GM19372 (cell line): ENCODE measurements around the gene PKP1.

Source experiments
- ATAC-seq: cut with Tn5 transposase; IDR thresholded peaks from one replicate; pipeline ENCODE4 v1.9.1; 2021; ENCODE audit warnings: mild to moderate bottlenecking, low read depth, moderate library complexity; ENCODE audit not compliant: unreplicated experiment

The PKP1 gene

DNA sequence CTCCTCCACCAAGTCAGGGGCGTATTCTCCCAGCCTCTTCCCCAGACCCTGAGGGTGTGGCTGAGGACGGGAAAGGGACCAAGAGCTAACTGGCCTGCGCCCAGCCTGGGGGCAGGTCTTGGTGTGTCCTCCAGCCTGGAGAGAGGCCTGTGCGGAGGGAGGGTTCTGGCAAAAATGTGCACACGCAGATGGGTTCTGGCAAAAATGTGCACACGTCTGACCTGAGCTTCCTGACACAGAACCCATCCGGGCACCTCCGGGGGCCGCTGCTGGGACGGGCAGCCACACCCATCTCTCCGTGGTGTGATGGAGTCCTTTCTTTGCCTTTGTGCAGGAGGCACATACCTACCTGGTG lies 23.1 kb upstream of the PKP1 start:
- ATAC-seq, result no peak

DNA sequence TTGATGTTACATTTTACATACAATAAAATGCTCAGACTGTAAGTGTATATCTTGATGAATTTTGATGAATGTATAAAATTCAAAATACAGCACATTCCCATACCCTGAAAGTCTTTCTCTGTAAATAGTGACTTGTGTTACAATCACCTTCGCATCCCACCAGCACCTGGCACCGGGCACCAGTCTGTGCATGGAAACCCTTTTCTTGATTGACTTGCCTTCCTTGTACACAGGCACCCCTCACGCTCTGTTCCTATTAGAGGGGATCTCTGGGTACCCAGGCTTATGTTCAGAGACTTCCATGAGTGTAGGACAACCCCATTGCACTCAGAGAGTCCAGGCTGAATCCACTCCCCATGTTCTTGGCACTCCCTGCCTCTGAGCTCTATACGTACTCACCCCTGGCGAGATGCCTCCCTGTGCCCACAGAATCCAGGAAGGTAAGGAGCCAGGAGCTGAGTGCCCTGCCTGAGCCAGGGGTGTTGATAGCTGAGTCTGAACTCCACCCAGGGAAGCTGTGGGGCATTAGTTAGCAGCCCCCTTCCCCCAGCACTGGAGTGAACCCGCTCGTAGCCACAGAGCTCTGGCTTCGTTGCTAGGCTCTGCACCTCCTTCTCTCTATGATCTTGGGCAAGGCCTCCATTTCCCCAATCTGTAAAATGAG lies 22.5 kb upstream of the PKP1 start:
- ATAC-seq, result no peak

GRCh38 chr1:201261771-201262547 lies 21.3 kb upstream of the PKP1 start:
- no peak for ATAC-seq

- ATAC-seq, result no peak
Measured at GRCh38 chr1:201262963-201263608, 20.2 kb upstream of the PKP1 start.

- no peak for ATAC-seq
Measured at GRCh38 chr1:201264072-201264471, 19.2 kb upstream of the PKP1 start.

DNA sequence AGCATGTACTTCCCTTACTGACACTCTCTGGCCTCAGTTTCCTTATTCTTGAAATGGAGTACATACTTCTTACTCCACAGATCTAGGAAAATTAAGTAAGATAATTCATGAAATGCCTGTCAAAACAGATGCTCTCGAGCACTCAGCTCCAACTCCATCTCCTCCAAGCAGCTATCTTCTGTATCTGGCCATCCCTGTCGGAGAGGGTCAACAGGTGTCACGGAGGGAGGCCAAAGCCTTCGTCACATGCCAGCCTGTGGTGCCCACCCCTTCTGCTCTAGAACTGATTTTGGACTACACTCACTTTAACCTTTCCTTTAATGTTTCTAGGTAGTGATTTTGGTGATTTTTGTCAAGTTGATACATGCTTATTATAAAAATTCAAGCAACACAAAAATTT lies 18.8 kb upstream of the PKP1 start:
- ATAC-seq, result no peak

DNA sequence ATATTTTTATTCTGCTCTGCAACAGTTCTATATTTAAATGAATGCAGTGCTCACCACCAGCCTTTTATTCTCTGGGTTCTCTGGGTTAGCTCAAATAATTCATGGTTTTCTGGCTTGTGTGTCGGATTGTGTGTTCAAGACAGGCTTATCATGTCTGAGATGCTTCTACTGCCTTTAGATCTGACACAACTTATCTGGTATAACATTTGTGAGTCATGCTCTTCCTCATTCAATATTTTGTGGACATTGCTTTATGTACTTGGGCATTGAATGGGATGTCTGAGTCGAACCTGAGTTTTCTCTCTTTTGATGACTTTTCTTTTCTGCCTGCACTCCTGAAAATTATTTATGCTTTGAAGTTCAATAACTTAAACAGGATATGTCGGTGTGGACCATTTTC lies 17.6 kb upstream of the PKP1 start:
- no peak for ATAC-seq

DNA sequence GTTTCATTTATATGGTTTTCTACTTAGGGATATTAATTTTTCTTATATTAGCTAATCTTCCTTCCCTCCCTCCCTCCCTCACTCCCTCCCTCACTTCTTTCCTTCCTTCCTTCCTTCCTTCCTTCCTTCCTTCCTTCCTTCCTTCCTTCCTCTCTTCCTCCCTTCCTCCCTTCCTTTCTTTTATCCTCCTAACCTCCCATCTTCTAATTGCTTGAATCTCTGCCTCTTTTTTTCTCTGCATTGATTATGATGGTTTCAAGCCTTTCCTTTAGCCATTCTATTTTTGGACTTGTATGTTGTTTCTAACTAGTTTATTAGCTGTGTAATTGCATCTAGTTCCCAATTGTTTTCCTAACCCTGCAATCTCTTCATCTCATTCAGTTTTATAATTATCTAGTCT lies 17.0 kb upstream of the PKP1 start:
- no peak for ATAC-seq

GRCh38 chr1:201266774-201267173 lies 16.5 kb upstream of the PKP1 start:
- ATAC-seq, result no peak

- no peak for ATAC-seq
Measured at GRCh38 chr1:201267481-201268229, 15.7 kb upstream of the PKP1 start.

GRCh38 chr1:201268604-201269151 lies 14.6 kb upstream of the PKP1 start:
- ATAC-seq, result no peak

GRCh38 chr1:201269281-201269680 lies 14.0 kb upstream of the PKP1 start:
- no peak for ATAC-seq

- ATAC-seq, result no peak
Measured at GRCh38 chr1:201269900-201270410, 13.4 kb upstream of the PKP1 start.

GRCh38 chr1:201270616-201271390 lies 12.5 kb upstream of the PKP1 start:
- ATAC-seq, result no peak

DNA sequence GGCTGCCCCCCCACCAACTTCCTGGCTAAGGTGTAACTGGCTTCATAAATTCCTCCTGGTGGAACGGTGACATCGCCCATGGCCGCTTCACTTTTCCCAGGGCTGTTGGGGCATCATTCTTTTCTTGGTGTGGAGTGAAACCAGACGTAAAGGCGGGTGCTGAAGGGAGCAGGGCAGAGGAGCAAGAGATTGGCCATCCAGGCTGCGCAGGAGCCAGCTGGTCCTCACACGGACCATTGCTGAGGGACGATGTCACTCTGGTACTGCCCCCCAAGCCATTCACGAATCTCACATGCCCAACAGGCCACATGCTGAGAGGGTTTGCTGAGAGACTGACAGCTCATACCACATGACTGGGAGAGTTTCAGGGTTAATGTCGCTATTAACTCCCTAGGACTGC lies 10.5 kb upstream of the PKP1 start:
- ATAC-seq, result no peak

DNA sequence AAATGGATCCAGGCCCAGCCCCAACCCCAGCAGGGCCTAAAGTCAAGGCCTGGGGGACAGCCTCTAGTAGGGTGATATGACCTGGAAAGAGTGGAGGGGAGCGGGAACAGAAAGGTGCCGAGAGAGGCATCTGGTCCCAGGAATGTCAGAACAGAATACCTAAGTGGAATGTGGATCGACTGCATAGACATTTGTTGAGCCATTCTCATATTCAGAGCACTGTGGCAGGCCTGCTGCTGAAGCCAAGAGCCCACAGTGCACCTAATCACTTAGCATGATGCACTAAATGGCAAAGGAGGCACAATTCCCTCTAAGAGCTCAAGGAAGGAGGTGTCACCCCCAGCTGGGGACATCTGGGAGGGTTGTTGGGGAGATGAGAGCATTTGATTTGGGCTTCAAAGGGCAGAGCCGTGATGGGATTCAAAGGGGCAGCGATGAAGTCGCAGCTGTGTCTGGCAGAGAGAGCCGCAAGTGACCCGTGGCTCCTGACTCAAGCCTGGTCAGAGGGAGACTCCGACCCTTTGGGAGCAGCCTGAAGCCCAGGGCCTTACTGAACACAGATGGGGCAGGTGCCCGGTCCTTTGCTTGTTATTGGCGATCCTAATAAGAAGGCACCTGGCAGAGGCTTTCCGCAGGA lies 8.6 kb upstream of the PKP1 start:
- no peak for ATAC-seq

GRCh38 chr1:201275253-201275666 lies 8.0 kb upstream of the PKP1 start:
- ATAC-seq, result no peak

- ATAC-seq, result no peak
Measured at GRCh38 chr1:201276891-201277290, 6.4 kb upstream of the PKP1 start.

- ATAC-seq, result no peak
Measured at GRCh38 chr1:201277441-201277840, 5.9 kb upstream of the PKP1 start.
